Heart left ventricle (tissue), 16 donors: ENCODE data around the gene MYO1E. TPM values are rescaled to one million over a fixed set of nuclear protein-coding genes. Genes with fewer than 3 reads are reported as not detected.

Source experiments
- ATAC-seq, 4 donors: fragments of 200-7000 bp; cut with Tn5 transposase; one replicate each; pipeline ENCODE4 v1.9.1; 2020 to 2022; ENCODE audit warnings: moderate library complexity in 4 of 4, mild to moderate bottlenecking in 3 of 4, moderate number of reproducible peaks in 1 of 4
- DNase-seq, 5 donors: peaks; one replicate each; pipeline ENCODE4 v3.0.0-alpha.2; 2020
- H3K27ac ChIP-seq, 12 donors: fragments of 200-600 bp; sonication (generic) in 4 of 12; one replicate each; pipeline versions ENCODE4 v1.5.0 to v1.8.0; 2016 to 2022; ENCODE audit warnings: mild to moderate bottlenecking in 2 of 12
- H3K27me3 ChIP-seq, 9 donors: fragments of 200-600 bp; sonication (generic) in 2 of 9; one replicate each; pipeline versions ENCODE4 v1.5.1 to v1.8.0; 2016 to 2022; ENCODE audit warnings: mild to moderate bottlenecking in 3 of 9
- H3K36me3 ChIP-seq, 9 donors: fragments of 200-600 bp; sonication (generic) in 2 of 9; one replicate each; pipeline versions ENCODE4 v1.5.0 to v1.8.0; 2018 to 2022; ENCODE audit warnings: mild to moderate bottlenecking in 2 of 9
- H3K4me1 ChIP-seq, 12 donors: fragments of 200-600 bp; sonication (generic) in 4 of 12; one replicate each; pipeline versions ENCODE4 v1.5.0 to v1.8.0; 2016 to 2022; ENCODE audit warnings: mild to moderate bottlenecking in 3 of 12
- H3K4me3 ChIP-seq, 12 donors: fragments of 200-600 bp; sonication (generic) in 4 of 12; one replicate each; pipeline versions ENCODE4 v1.5.0 to v1.8.0; 2017 to 2022; ENCODE audit warnings: mild to moderate bottlenecking in 9 of 12, moderate library complexity in 4 of 12
- H3K9me3 ChIP-seq, 12 donors: fragments of 200-600 bp; sonication (generic) in 4 of 12; one replicate each; pipeline versions ENCODE4 v1.5.0 to v1.8.0; 2016 to 2022; ENCODE audit warnings: mild to moderate bottlenecking in 1 of 12
- CTCF ChIP-seq, 12 donors: fragments of 200-600 bp; sonication (generic) in 4 of 12; IDR thresholded peaks; one replicate each; pipeline versions ENCODE4 v1.5.0 to v1.8.0; 2018 to 2022; ENCODE audit warnings: antibody characterized with exemption in 12 of 12, mild to moderate bottlenecking in 5 of 12
- POLR2A ChIP-seq, 2 donors: fragments of 450-650 bp; IDR thresholded peaks; one replicate each; pipeline ENCODE4 v1.6.1; 2017; ENCODE audit warnings: antibody characterized with exemption in 2 of 2, mild to moderate bottlenecking in 2 of 2, moderate library complexity in 2 of 2
- WGBS, 4 donors: extraction: QIAGEN DNeasy Blood & Tissue Kit in 2 of 4; methylation state at CpG; one replicate each; pipeline versions ENCODE4 v1.1.5 to v1.1.7; 2013 to 2018; 5-methylcytosine and 5-hydroxymethylcytosine counted together
- intact Hi-C, 10 donors: fragments of 100-400 bp; cut with DNase I; formaldehyde crosslinking; loops; one replicate each; pipeline versions ENCODE4 v1.11.1 to v1.14.2; 2022
- microRNA counts, 2 donors: library from miRNA; unstranded; fragments of <30 nt; microRNA quantifications; one replicate each; lab custom pipeline; 2016
- microRNA-seq, 4 donors: library from miRNA; unstranded; fragments of <30 nt; microRNA quantifications; one replicate each; pipeline versions ENCODE4 to v1.2.0, GENCODE V29; 2017 to 2020
- polyA plus RNA-seq, 2 donors: library from polyadenylated mRNA; stranded (reverse); fragments of 200-250 nt; gene quantifications; one replicate each; pipeline ENCODE4 v1.2.3, GENCODE V29; 2013
- total RNA-seq, 9 donors: library from RNA; depleted of rRNA in 2 of 9; stranded (reverse); fragments of >200 nt in 2 of 9; fragmentation: NEBNext Ultra II Directional in 3 of 9; extraction: Animal tissue kit (Norgen Biotek cat#: 25700) in 3 of 9; gene quantifications; one replicate each; pipeline versions ENCODE4 v1.1.0 to v1.2.4, GENCODE V29; 2016 to 2023
- donor health status: ischemic (EF 13 %, LVEDD 7.1; RV severe dilation, severe dysfunction).
- donor health status: healthy with polysubstance abuse.
- donor health status: DM: no; HTN: yes; CAD: no.
- donor health status: DM: no; HTN: no; CAD: no.
- donor health status: ischemic (EF 25% LVEDD 6.9; RV normal size, moderate dysfunction).
- donor health status: ischemic (EF 25% LVEDD 5.7; RV mildly dilated, moderate dysfunction).
- donor health status: healthy.
- donor health status: DM: yes; HTN: yes; CAD: no.
- donor health status: ischemic (EF 35%, LVEDD 5.7; RV mildly dilated, moderate dysfunction).
- donor health status: nonischemic (EF 11% LVEDD 7.7; RV severe dilation, severe dysfunction).
- donor health status: DM: yes; HTN: yes; CAD: no.
- donor health status: PGD.
- donor health status: ischemic (EF 29% LVEDD 5.4; RV normal size, mild dysfunction).
- donor health status: nonischemic (EF 23%, LVEDD 6.1; RV moderate dilation, normal function).

The MYO1E gene
- total and polyA plus RNA-seq, 11 donors, result 8.5 to 98.6 (median 25.2) TPM

DNA sequence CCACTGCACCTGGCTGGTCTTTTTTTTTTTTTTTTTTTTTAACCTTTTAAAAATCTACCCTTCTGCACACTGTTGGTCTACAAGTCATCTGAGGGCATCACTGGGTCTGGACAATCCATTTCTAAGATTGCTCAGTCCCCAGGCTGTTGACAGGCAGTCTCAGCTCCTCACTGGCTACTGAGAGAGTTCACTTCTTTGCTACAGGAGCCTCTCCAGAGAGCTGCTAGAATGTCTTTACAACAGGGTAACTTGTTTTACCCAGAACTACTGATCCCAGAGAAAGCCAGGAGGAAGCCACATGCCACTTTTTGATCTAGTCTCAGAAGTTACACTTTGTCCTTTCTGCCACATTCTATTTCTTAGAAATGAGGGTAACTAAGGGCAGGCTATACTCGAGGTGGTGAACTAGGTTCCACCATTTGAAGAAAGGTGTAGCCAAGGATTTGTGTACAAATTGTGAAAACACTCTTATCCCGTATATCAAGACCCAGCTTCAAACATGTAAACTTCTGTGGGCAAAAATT, 273.4 kb downstream of the MYO1E start:
- no peaks in the 10 kb centered on the region for H3K27me3 ChIP-seq
- TF ChIP-seq POLR2A (IDR thresholded peaks at IDR 0.05), result no peak
- TF ChIP-seq CTCF (IDR thresholded peaks at IDR 0.05), result no peak
- WGBS, 4 donors, result 67 to 86% (median 82%) methylated on average over 2 of the region's 2 CpGs
- H3K27ac ChIP-seq, result no peak overlapping the region
- DNase-seq (no peak), ATAC-seq (no peak)
- H3K4me1 ChIP-seq, result peaks cover 0 to 2% (median 0%) of the 10 kb centered on the region in 12 donors
- H3K36me3 ChIP-seq, result peaks cover 0 to 51% (median 44%) of the 10 kb centered on the region in 9 donors
- intact Hi-C loops, result loop anchor here in 1 of 10 donors (5.0 kb wide), 1 partner anchor 37 kb away; no protein-coding TSS in a partner anchor
- H3K4me3 ChIP-seq, result no peak overlapping the region
- no peaks in the 10 kb centered on the region for H3K9me3 ChIP-seq

DNA sequence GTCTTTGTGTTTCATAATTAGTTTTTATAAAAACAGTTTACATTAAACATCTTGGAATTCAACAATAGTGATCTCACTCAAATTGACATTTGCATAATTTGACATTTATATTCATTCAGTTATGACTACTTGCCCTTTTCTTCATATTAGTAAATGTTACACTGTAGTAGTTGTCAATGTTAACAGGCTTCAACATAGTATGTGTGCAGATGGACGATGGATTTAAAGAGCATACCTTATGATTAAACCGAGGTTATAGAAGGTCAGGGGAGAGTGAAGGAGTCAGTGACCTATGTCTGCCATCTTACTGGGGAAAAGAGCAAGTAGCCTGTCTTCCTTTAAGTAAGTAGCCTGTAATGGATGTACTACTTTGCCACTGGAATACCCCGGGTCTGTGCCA, 276.2 kb downstream of the MYO1E start:
- H3K27ac ChIP-seq, result no peak overlapping the region
- intact Hi-C loops, result loop anchor here in 1 of 10 donors (5.0 kb wide), 1 partner anchor 34 kb away; no protein-coding TSS in a partner anchor
- TF ChIP-seq POLR2A (IDR thresholded peaks at IDR 0.05) (no peak), CTCF (IDR thresholded peaks at IDR 0.05) (no peak)
- H3K9me3 ChIP-seq, result no peaks in the 10 kb centered on the region
- 87 to 90% (median 89%) methylated on average over 3 of the region's 3 CpGs for WGBS, 4 donors
- no peaks in the 10 kb centered on the region for H3K4me1 ChIP-seq
- H3K36me3 ChIP-seq, result peaks cover 0 to 79% (median 70%) of the 10 kb centered on the region in 9 donors
- DNase-seq (no peak), ATAC-seq (no peak)
- H3K27me3 ChIP-seq, result no peaks in the 10 kb centered on the region
- H3K4me3 ChIP-seq, result no peak overlapping the region

- intact Hi-C loops, result no loop called here
- 93 to 97% (median 97%) methylated on average over 1 of the region's 1 CpG for WGBS, 4 donors
- DNase-seq (no peak), ATAC-seq (no peak)
- no peak for TF ChIP-seq POLR2A (IDR thresholded peaks at IDR 0.05)
- no peak for TF ChIP-seq CTCF (IDR thresholded peaks at IDR 0.05)
- Histone ChIP-seq H3K9me3 (no peaks in the 10 kb centered on the region), H3K36me3 (peaks cover 0 to 95% (median 89%) of the 10 kb centered on the region in 9 donors), H3K27ac (no peak overlapping the region), H3K27me3 (no peaks in the 10 kb centered on the region), H3K4me3 (no peak overlapping the region), H3K4me1 (no peaks in the 10 kb centered on the region)
These were observed 278.6 kb downstream of the MYO1E start for GRCh38 chr15:59094077-59094476.

DNA sequence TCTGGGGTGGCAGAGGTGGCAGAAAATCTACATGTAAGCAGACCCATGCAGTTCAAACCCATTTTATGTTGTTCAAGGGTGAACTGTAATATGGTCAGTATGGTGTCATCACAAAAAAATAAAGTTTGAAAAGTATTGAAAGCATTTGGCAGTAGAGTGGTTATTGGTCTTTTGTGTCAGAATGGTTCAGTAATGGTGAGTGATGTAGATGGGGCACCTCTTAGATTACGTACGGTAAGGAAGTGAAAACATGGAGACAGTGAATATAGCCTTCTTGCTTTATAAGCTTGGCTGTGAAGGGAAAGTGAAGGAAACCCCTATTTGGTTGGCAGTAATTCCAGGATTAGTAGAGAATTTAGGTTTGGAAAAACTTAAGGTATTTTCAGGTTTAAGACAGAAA, 284.9 kb downstream of the MYO1E start:
- Histone ChIP-seq H3K4me3 (no peak overlapping the region), H3K9me3 (no peaks in the 10 kb centered on the region), H3K36me3 (peaks cover 0 to 99% (median 91%) of the 10 kb centered on the region in 9 donors), H3K27ac (no peak overlapping the region), H3K27me3 (no peaks in the 10 kb centered on the region), H3K4me1 (peaks cover 0 to 6% (median 0%) of the 10 kb centered on the region in 12 donors)
- ATAC-seq (no peak), DNase-seq (no peak)
- TF ChIP-seq POLR2A (IDR thresholded peaks at IDR 0.05) (no peak), CTCF (IDR thresholded peaks at IDR 0.05) (no peak)
- intact Hi-C loops, result no loop called here
- 94 to 98% (median 97%) methylated on average over 2 of the region's 2 CpGs for WGBS, 4 donors

MicroRNAs encoded within 50 kb of the gene (microRNA counts, 767-probe panel; counts per million panel counts)
- 0 counts per million in 2 donors for microRNA hsa-miR-2116-5p (lab: Ali Mortazavi, UCI)

Small RNA genes within 50 kb of the gene (microRNA-seq; reads per million reads assigned to microRNA genes)
- gene MIR2116, result 2.3 to 4.0 (median 3.1) reads per million in 4 donors

Other genes starting within 250 kb of the MYO1E start
- not detected for gene LDHAL6B, start 166.0 kb downstream of the MYO1E start, total RNA-seq
- not detected for gene LDHAL6B, start 166.0 kb downstream of the MYO1E start, polyA plus RNA-seq
- 1 to 10 TPM; 1.1 to 4.5 (median 3.2) TPM for gene FAM81A, start 65.3 kb upstream of the MYO1E start, total RNA-seq
- 1 to 10 TPM in 1 of 2 donors, under 1 TPM in 1; 0.91 to 4.6 TPM for gene FAM81A, start 65.3 kb upstream of the MYO1E start, polyA plus RNA-seq
- gene GCNT3, start 238.9 kb upstream of the MYO1E start, total RNA-seq, result under 1 TPM in 2 of 9 donors, not detected in 7; 0.15 to 0.16 TPM
- gene GCNT3, start 238.9 kb upstream of the MYO1E start, polyA plus RNA-seq, result not detected